Parathyroid adenoma (tissue), 2 donors: Measurements from ENCODE around the gene TEX19.

Experiments
- H2AFZ ChIP-seq: fragments of 300-600 bp; sonication (generic); one replicate; pipeline ENCODE4 v1.7.0; 2017; ENCODE audit warnings: antibody characterized with exemption, mild to moderate bottlenecking
- H3K27ac ChIP-seq: fragments of 300-600 bp; sonication (generic); one replicate; pipeline ENCODE4 v1.7.0; 2017
- H3K27me3 ChIP-seq: fragments of 300-600 bp; sonication (generic); one replicate; pipeline ENCODE4 v1.7.0; 2017; ENCODE audit warnings: low read length; ENCODE audit not compliant: control insufficient read depth, insufficient read depth
- H3K36me3 ChIP-seq: fragments of 300-600 bp; sonication (generic); one replicate; pipeline ENCODE4 v1.7.0; 2017; ENCODE audit warnings: low read length; ENCODE audit not compliant: control insufficient read depth, insufficient read depth
- H3K4me1 ChIP-seq: fragments of 300-600 bp; sonication (generic); one replicate; pipeline ENCODE4 v1.7.0; 2017; ENCODE audit warnings: control low read depth
- H3K4me2 ChIP-seq: fragments of 300-600 bp; sonication (generic); one replicate; pipeline ENCODE4 v1.7.0; 2017; ENCODE audit warnings: low read length
- H3K4me3 ChIP-seq: fragments of 300-600 bp; sonication (generic); one replicate; pipeline ENCODE4 v1.7.0; 2017; ENCODE audit warnings: low read depth, low read length
- H3K79me2 ChIP-seq: fragments of 300-600 bp; sonication (generic); one replicate; pipeline ENCODE4 v1.7.0; 2017; ENCODE audit warnings: control low read depth
- H3K9ac ChIP-seq: fragments of 300-600 bp; sonication (generic); one replicate; pipeline ENCODE4 v1.7.0; 2017; ENCODE audit warnings: mild to moderate bottlenecking
- H3K9me3 ChIP-seq: fragments of 300-600 bp; sonication (generic); one replicate; pipeline ENCODE4 v1.7.0; 2017; ENCODE audit warnings: low read length; ENCODE audit not compliant: control insufficient read depth
- CTCF ChIP-seq: fragments of 300-600 bp; sonication (generic); IDR thresholded peaks from one replicate; pipeline ENCODE4 v1.7.0; 2017; ENCODE audit warnings: antibody characterized with exemption, mild to moderate bottlenecking
- donor health status: primary hyperparathyroidism.

The TEX19 gene

GRCh38 chr17:82399601-82400101 is 40.6 kb downstream of the TEX19 start:
- Histone ChIP-seq H3K79me2 (no peaks in the 10 kb centered on the region), H3K4me2 (no peak overlapping the region)

GRCh38 chr17:82400206-82400605 is 41.2 kb downstream of the TEX19 start:
- Histone ChIP-seq H3K4me2 (no peak overlapping the region), H3K36me3 (no peaks in the 10 kb centered on the region), H3K4me1 (no peaks in the 10 kb centered on the region), H3K9ac (no peak overlapping the region), H3K4me3 (no peak overlapping the region), H2AFZ (no peak overlapping the region), H3K79me2 (no peaks in the 10 kb centered on the region), H3K27ac (no peak overlapping the region), H3K9me3 (no peaks in the 10 kb centered on the region), H3K27me3 (no peaks in the 10 kb centered on the region)
- no peak for TF ChIP-seq CTCF

More at GRCh38 chr17:82399601-82400101, 40.6 kb downstream of the TEX19 start:
- Histone ChIP-seq H3K9me3 (no peaks in the 10 kb centered on the region), H3K27ac (no peak overlapping the region), H3K9ac (no peak overlapping the region), H2AFZ (no peak overlapping the region), H3K4me3 (no peak overlapping the region), H3K36me3 (no peaks in the 10 kb centered on the region), H3K27me3 (no peaks in the 10 kb centered on the region), H3K4me1 (no peaks in the 10 kb centered on the region)
- no peak for TF ChIP-seq CTCF

- no peak overlapping the region for H3K9ac ChIP-seq
- no peak overlapping the region for H3K4me3 ChIP-seq
- no peaks in the 10 kb centered on the region for H3K79me2 ChIP-seq
- H3K36me3 ChIP-seq: no peaks in the 10 kb centered on the region
- H2AFZ ChIP-seq: no peak overlapping the region
- no peaks in the 10 kb centered on the region for H3K9me3 ChIP-seq
- no peaks in the 10 kb centered on the region for H3K27me3 ChIP-seq
- H3K4me2 ChIP-seq: no peak overlapping the region
- TF ChIP-seq CTCF: no peak
- no peak overlapping the region for H3K27ac ChIP-seq
- H3K4me1 ChIP-seq: no peaks in the 10 kb centered on the region
These were observed 41.8 kb downstream of the TEX19 start for GRCh38 chr17:82400830-82401229.

GRCh38 chr17:82402865-82403264 is 43.8 kb downstream of the TEX19 start:
- H3K4me1 ChIP-seq: no peaks in the 10 kb centered on the region
- no peak overlapping the region for H2AFZ ChIP-seq
- no peaks in the 10 kb centered on the region for H3K79me2 ChIP-seq
- H3K27ac ChIP-seq: no peak overlapping the region
- no peak for TF ChIP-seq CTCF
- no peaks in the 10 kb centered on the region for H3K27me3 ChIP-seq
- H3K36me3 ChIP-seq: no peaks in the 10 kb centered on the region
- H3K9ac ChIP-seq: no peak overlapping the region
- no peak overlapping the region for H3K4me2 ChIP-seq
- no peak overlapping the region for H3K4me3 ChIP-seq
- no peaks in the 10 kb centered on the region for H3K9me3 ChIP-seq
